ENCODE measurements around the gene SMPDL3B.

GRCh38 chr1:27981145-27981544 lies 46.3 kb downstream of the SMPDL3B start:
- no peak for TF ChIP-seq POLR2A (IDR thresholded peaks at IDR 0.05)
- no peak for TF ChIP-seq CTCF (IDR thresholded peaks at IDR 0.05)
